ENCODE results near the gene STOML1. TPM values are rescaled to one million over a fixed set of nuclear protein-coding genes. Genes with fewer than 3 reads are reported as not detected.

Gene STOML1
- total RNA-seq, 1 experiment from 2014 or later = 5.0 TPM

- Histone ChIP-seq H3K9ac (ENCODE audit: low read length) (no peak overlapping the region), H3K9me3 (ENCODE audit: control insufficient read depth in 1 of 2, insufficient read depth in 1 of 2, low read depth in 1 of 2, low read length in 2 of 2) (no peaks in the 10 kb centered on the region), H2AFZ (ENCODE audit: low read depth, low read length, poor library complexity, severe bottlenecking) (no peak overlapping the region), H3K27ac (ENCODE audit: low read depth, low read length) (no peak overlapping the region), H3K4me1 (ENCODE audit: control insufficient read depth in 1 of 2, insufficient read depth in 2 of 2, low read length in 2 of 2) (peaks cover 15 to 27% of the 10 kb centered on the region in 2 experiments), H3K36me3 (ENCODE audit: control insufficient read depth in 1 of 2, insufficient read depth in 2 of 2, low read length in 2 of 2) (no peaks in the 10 kb centered on the region), H3K4me3 (replicated peaks in 1 of 2; ENCODE audit: low read depth in 1 of 2, low read length in 2 of 2) (no peak overlapping the region), H4K20me1 (ENCODE audit: insufficient read depth) (no peaks in the 10 kb centered on the region), H3K27me3 (ENCODE audit: insufficient read depth, low read length) (no peaks in the 10 kb centered on the region), H3K4me2 (ENCODE audit: low read length) (no peak overlapping the region), H3K9me2 (ENCODE audit: insufficient read depth) (no peaks in the 10 kb centered on the region), H3K79me2 (ENCODE audit: insufficient read depth, low read length) (no peaks in the 10 kb centered on the region)
- CTCF ChIA-PET = no interaction called here
- ATAC-seq (no peak), DNase-seq (ENCODE audit: low read depth, low spot score) (no peak)
- POLR2A ChIA-PET = no interaction called here
- BruUV-seq (replicated peaks) = no TSS peak
- intact Hi-C loops (cut with micrococcal nuclease) = no loop called here
- TF ChIP-seq SIN3A (IDR thresholded peaks at IDR 0.05; ENCODE audit: low read depth) = no peak
- no peak for TF ChIP-seq ZFX (IDR thresholded peaks at IDR 0.05)
- no peak for TF ChIP-seq POLR2AphosphoS5 (IDR thresholded peaks at IDR 0.05; ENCODE audit: low read depth, low read length)
- no peak for TF ChIP-seq ELF1 (IDR thresholded peaks at IDR 0.05; ENCODE audit: borderline replicate concordance, low read depth)
- no peak for TF ChIP-seq EZH2phosphoT487 (IDR thresholded peaks at IDR 0.05; ENCODE audit: borderline replicate concordance)
- TF ChIP-seq TCF7L2 (IDR thresholded peaks at IDR 0.05; ENCODE audit: borderline replicate concordance, extremely low read depth, insufficient read depth, insufficient read length) = no peak
- no peak for TF ChIP-seq ZBTB33 (IDR thresholded peaks at IDR 0.05; ENCODE audit: extremely low read depth, insufficient replicate concordance, low read length)
- TF ChIP-seq EGR1 (IDR thresholded peaks at IDR 0.05; ENCODE audit: low read depth) = no peak
- no peak for TF ChIP-seq CBX3 (IDR thresholded peaks at IDR 0.05; ENCODE audit: low read depth)
- no peak for TF ChIP-seq RAD21 (IDR thresholded peaks at IDR 0.05; ENCODE audit: low read depth)
- no peak for TF ChIP-seq EZH2 (IDR thresholded peaks at IDR 0.05)
- no peak for TF ChIP-seq POLR2A (IDR thresholded peaks at IDR 0.05; ENCODE audit: borderline replicate concordance, extremely low read depth, insufficient read depth, insufficient read length)
- no peak for TF ChIP-seq JUND (IDR thresholded peaks at IDR 0.05)
- no peak for TF ChIP-seq REST (IDR thresholded peaks at IDR 0.05; ENCODE audit: low read depth)
- TF ChIP-seq CEBPB (IDR thresholded peaks at IDR 0.05; ENCODE audit: low read depth) = no peak
- no peak for TF ChIP-seq MAX (IDR thresholded peaks at IDR 0.05)
- TF ChIP-seq SP1 (IDR thresholded peaks at IDR 0.05; ENCODE audit: low read depth) = no peak
- RAD21 ChIA-PET (ENCODE audit: low non-redundant PET in 1 of 2, low total read pairs in 2 of 2, uncharacterized antibody in 2 of 2, unreplicated experiment in 2 of 2) = no interaction called here
These were observed 61.7 kb downstream of the STOML1 start for GRCh38 chr15:73930371-73930770.

Data from HCT116 (cell line).